ENCODE measurements around the gene LAMA2.

LAMA2 gene

GRCh38 chr6:129209355-129209754 lies 326.4 kb downstream of the LAMA2 start:
- no peak overlapping the region for H3K9ac ChIP-seq (ENCODE audit: low read length in 2 of 2)
- H3K36me3 ChIP-seq (ENCODE audit: control insufficient read depth in 2 of 2, insufficient read depth in 2 of 2, low read length in 2 of 2) = no peaks in the 10 kb centered on the region
- no peaks in the 10 kb centered on the region for H3K4me1 ChIP-seq (ENCODE audit: control insufficient read depth, insufficient read depth, low read length)
- H3K9me3 ChIP-seq (ENCODE audit: control insufficient read depth in 2 of 2, low read length in 2 of 2) = no peaks in the 10 kb centered on the region
- no peaks in the 10 kb centered on the region for H3K27me3 ChIP-seq (ENCODE audit: control insufficient read depth in 1 of 2, insufficient read depth in 2 of 2, low read length in 2 of 2)
- H3K27ac ChIP-seq (ENCODE audit: low read length) = no peak overlapping the region
- no peak overlapping the region for H3K4me3 ChIP-seq (ENCODE audit: low read length in 2 of 2)

- H3K9me3 ChIP-seq (ENCODE audit: control insufficient read depth in 2 of 2, low read length in 2 of 2) = no peaks in the 10 kb centered on the region
- H3K9ac ChIP-seq (ENCODE audit: low read length in 2 of 2) = no peak overlapping the region
- no peaks in the 10 kb centered on the region for H3K4me1 ChIP-seq (ENCODE audit: control insufficient read depth, insufficient read depth, low read length)
- no peaks in the 10 kb centered on the region for H3K36me3 ChIP-seq (ENCODE audit: control insufficient read depth in 2 of 2, insufficient read depth in 2 of 2, low read length in 2 of 2)
- no peak overlapping the region for H3K4me3 ChIP-seq (ENCODE audit: low read length in 2 of 2)
- no peaks in the 10 kb centered on the region for H3K27me3 ChIP-seq (ENCODE audit: control insufficient read depth in 1 of 2, insufficient read depth in 2 of 2, low read length in 2 of 2)
- no peak overlapping the region for H3K27ac ChIP-seq (ENCODE audit: low read length)
Measured at GRCh38 chr6:129210684-129211083, 327.7 kb downstream of the LAMA2 start.

- Histone ChIP-seq H3K9me3 (ENCODE audit: control insufficient read depth in 2 of 2, low read length in 2 of 2) (no peaks in the 10 kb centered on the region), H3K36me3 (ENCODE audit: control insufficient read depth in 2 of 2, insufficient read depth in 2 of 2, low read length in 2 of 2) (no peaks in the 10 kb centered on the region), H3K9ac (ENCODE audit: low read length in 2 of 2) (no peak overlapping the region), H3K4me3 (ENCODE audit: low read length in 2 of 2) (no peak overlapping the region), H3K4me1 (ENCODE audit: control insufficient read depth, insufficient read depth, low read length) (no peaks in the 10 kb centered on the region), H3K27ac (ENCODE audit: low read length) (no peak overlapping the region), H3K27me3 (ENCODE audit: control insufficient read depth in 1 of 2, insufficient read depth in 2 of 2, low read length in 2 of 2) (no peaks in the 10 kb centered on the region)
Measured at GRCh38 chr6:129211626-129212025, 328.7 kb downstream of the LAMA2 start.

GRCh38 chr6:129212081-129212480 lies 329.1 kb downstream of the LAMA2 start:
- Histone ChIP-seq H3K9me3 (ENCODE audit: control insufficient read depth in 2 of 2, low read length in 2 of 2) (no peaks in the 10 kb centered on the region), H3K9ac (ENCODE audit: low read length in 2 of 2) (no peak overlapping the region), H3K4me1 (ENCODE audit: control insufficient read depth, insufficient read depth, low read length) (no peaks in the 10 kb centered on the region), H3K4me3 (ENCODE audit: low read length in 2 of 2) (no peak overlapping the region), H3K27ac (ENCODE audit: low read length) (no peak overlapping the region), H3K36me3 (ENCODE audit: control insufficient read depth in 2 of 2, insufficient read depth in 2 of 2, low read length in 2 of 2) (no peaks in the 10 kb centered on the region), H3K27me3 (ENCODE audit: control insufficient read depth in 1 of 2, insufficient read depth in 2 of 2, low read length in 2 of 2) (no peaks in the 10 kb centered on the region)

GRCh38 chr6:129215246-129215645 lies 332.3 kb downstream of the LAMA2 start:
- Histone ChIP-seq H3K4me1 (ENCODE audit: control insufficient read depth, insufficient read depth, low read length) (no peaks in the 10 kb centered on the region), H3K27ac (ENCODE audit: low read length) (no peak overlapping the region), H3K4me3 (ENCODE audit: low read length in 2 of 2) (no peak overlapping the region), H3K9ac (ENCODE audit: low read length in 2 of 2) (no peak overlapping the region), H3K27me3 (ENCODE audit: control insufficient read depth in 1 of 2, insufficient read depth in 2 of 2, low read length in 2 of 2) (no peaks in the 10 kb centered on the region), H3K36me3 (ENCODE audit: control insufficient read depth in 2 of 2, insufficient read depth in 2 of 2, low read length in 2 of 2) (no peaks in the 10 kb centered on the region), H3K9me3 (ENCODE audit: control insufficient read depth in 2 of 2, low read length in 2 of 2) (no peaks in the 10 kb centered on the region)

- H3K9me3 ChIP-seq (ENCODE audit: control insufficient read depth in 2 of 2, low read length in 2 of 2) = no peaks in the 10 kb centered on the region
- no peak overlapping the region for H3K9ac ChIP-seq (ENCODE audit: low read length in 2 of 2)
- H3K4me3 ChIP-seq (ENCODE audit: low read length in 2 of 2) = no peak overlapping the region
- H3K4me1 ChIP-seq (ENCODE audit: control insufficient read depth, insufficient read depth, low read length) = no peaks in the 10 kb centered on the region
- H3K27ac ChIP-seq (ENCODE audit: low read length) = no peak overlapping the region
- H3K27me3 ChIP-seq (ENCODE audit: control insufficient read depth in 1 of 2, insufficient read depth in 2 of 2, low read length in 2 of 2) = no peaks in the 10 kb centered on the region
- no peaks in the 10 kb centered on the region for H3K36me3 ChIP-seq (ENCODE audit: control insufficient read depth in 2 of 2, insufficient read depth in 2 of 2, low read length in 2 of 2)
Measured at GRCh38 chr6:129215916-129216520, 333.1 kb downstream of the LAMA2 start.

GRCh38 chr6:129217701-129218100 lies 334.8 kb downstream of the LAMA2 start:
- Histone ChIP-seq H3K9ac (ENCODE audit: low read length in 2 of 2) (no peak overlapping the region), H3K4me1 (ENCODE audit: control insufficient read depth, insufficient read depth, low read length) (no peaks in the 10 kb centered on the region), H3K4me3 (ENCODE audit: low read length in 2 of 2) (no peak overlapping the region), H3K9me3 (ENCODE audit: control insufficient read depth in 2 of 2, low read length in 2 of 2) (no peaks in the 10 kb centered on the region), H3K27me3 (ENCODE audit: control insufficient read depth in 1 of 2, insufficient read depth in 2 of 2, low read length in 2 of 2) (no peaks in the 10 kb centered on the region), H3K27ac (ENCODE audit: low read length) (no peak overlapping the region), H3K36me3 (ENCODE audit: control insufficient read depth in 2 of 2, insufficient read depth in 2 of 2, low read length in 2 of 2) (no peaks in the 10 kb centered on the region)

GRCh38 chr6:129233458-129234134 lies 350.7 kb downstream of the LAMA2 start:
- no peak overlapping the region for H3K9ac ChIP-seq (ENCODE audit: low read length in 2 of 2)
- no peaks in the 10 kb centered on the region for H3K27me3 ChIP-seq (ENCODE audit: control insufficient read depth in 1 of 2, insufficient read depth in 2 of 2, low read length in 2 of 2)
- no peaks in the 10 kb centered on the region for H3K36me3 ChIP-seq (ENCODE audit: control insufficient read depth in 2 of 2, insufficient read depth in 2 of 2, low read length in 2 of 2)
- no peaks in the 10 kb centered on the region for H3K9me3 ChIP-seq (ENCODE audit: control insufficient read depth in 2 of 2, low read length in 2 of 2)
- no peak overlapping the region for H3K27ac ChIP-seq (ENCODE audit: low read length)
- no peaks in the 10 kb centered on the region for H3K4me1 ChIP-seq (ENCODE audit: control insufficient read depth, insufficient read depth, low read length)
- H3K4me3 ChIP-seq (ENCODE audit: low read length in 2 of 2) = no peak overlapping the region

GRCh38 chr6:129235167-129236000 lies 352.4 kb downstream of the LAMA2 start:
- Histone ChIP-seq H3K27me3 (ENCODE audit: control insufficient read depth in 1 of 2, insufficient read depth in 2 of 2, low read length in 2 of 2) (no peaks in the 10 kb centered on the region), H3K4me3 (ENCODE audit: low read length in 2 of 2) (no peak overlapping the region), H3K36me3 (ENCODE audit: control insufficient read depth in 2 of 2, insufficient read depth in 2 of 2, low read length in 2 of 2) (no peaks in the 10 kb centered on the region), H3K9ac (ENCODE audit: low read length in 2 of 2) (no peak overlapping the region), H3K27ac (ENCODE audit: low read length) (no peak overlapping the region), H3K9me3 (ENCODE audit: control insufficient read depth in 2 of 2, low read length in 2 of 2) (no peaks in the 10 kb centered on the region), H3K4me1 (ENCODE audit: control insufficient read depth, insufficient read depth, low read length) (no peaks in the 10 kb centered on the region)

GRCh38 chr6:129236001-129236517 lies 353.1 kb downstream of the LAMA2 start:
- no peak overlapping the region for H3K9ac ChIP-seq (ENCODE audit: low read length in 2 of 2)
- no peak overlapping the region for H3K27ac ChIP-seq (ENCODE audit: low read length)
- no peak overlapping the region for H3K4me3 ChIP-seq (ENCODE audit: low read length in 2 of 2)
- H3K9me3 ChIP-seq (ENCODE audit: control insufficient read depth in 2 of 2, low read length in 2 of 2) = no peaks in the 10 kb centered on the region
- no peaks in the 10 kb centered on the region for H3K4me1 ChIP-seq (ENCODE audit: control insufficient read depth, insufficient read depth, low read length)
- H3K27me3 ChIP-seq (ENCODE audit: control insufficient read depth in 1 of 2, insufficient read depth in 2 of 2, low read length in 2 of 2) = no peaks in the 10 kb centered on the region
- no peaks in the 10 kb centered on the region for H3K36me3 ChIP-seq (ENCODE audit: control insufficient read depth in 2 of 2, insufficient read depth in 2 of 2, low read length in 2 of 2)

Measured in stomach smooth muscle (tissue), 2 donors.